Stimulated activated CD4-positive, alpha-beta T cell treated with anti-CD3 and anti-CD28 coated beads, TNF-alpha, amount 100 ng/mL, for 4 hours (primary cell): ENCODE data around the gene ILF2.
"Not testable (repeated sequence)": the region's sequence is repeated elsewhere in the genome, so short reads cannot be mapped to it uniquely, and the experiment has no call there.

Source experiments
- DNase-seq, 3 experiments: peaks; one replicate each; pipeline ENCODE4 v3.0.0-alpha.2; 2020; ENCODE audit warnings: low read depth in 3 of 3

The ILF2 gene

GRCh38 chr1:153649137-153649862 is 21.5 kb downstream of the ILF2 start:
- DNase-seq = no peak

DNA sequence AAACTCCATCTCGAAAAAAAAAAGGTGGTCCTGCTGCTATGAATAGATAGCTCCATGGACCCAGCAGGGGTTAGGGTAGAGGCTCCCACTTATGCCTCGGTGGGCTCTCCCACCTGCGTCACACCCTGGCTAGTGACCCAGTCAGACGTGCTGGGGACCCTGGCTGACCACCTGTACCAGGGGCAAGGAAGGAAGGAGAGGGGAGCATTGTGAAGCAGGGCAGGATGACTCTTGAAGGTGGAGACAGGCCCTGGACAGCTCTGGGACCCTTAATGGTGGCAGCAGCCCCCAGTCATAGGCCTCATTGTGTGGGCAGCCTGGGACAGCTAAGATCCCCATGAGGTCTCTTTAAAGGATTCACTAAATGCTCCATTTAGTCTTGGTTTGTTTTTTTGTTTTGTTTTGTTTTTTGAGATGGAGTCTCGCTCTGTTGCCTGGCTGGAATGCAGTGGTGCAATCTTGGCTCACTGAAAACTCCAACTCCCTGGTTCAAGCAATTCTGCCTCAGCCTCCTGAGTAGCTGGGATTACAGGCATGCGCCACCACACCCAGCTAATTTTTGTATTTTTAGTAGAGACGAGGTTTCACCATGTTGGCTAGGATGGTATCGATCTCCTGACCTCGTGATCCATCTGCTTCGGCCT is 22.7 kb downstream of the ILF2 start:
- DNase-seq = no peak

GRCh38 chr1:153647346-153647714 is 23.5 kb downstream of the ILF2 start:
- DNase-seq = no peak

- DNase-seq = no peak
Observed at GRCh38 chr1:153646672-153647345, 24.0 kb downstream of the ILF2 start.

DNA sequence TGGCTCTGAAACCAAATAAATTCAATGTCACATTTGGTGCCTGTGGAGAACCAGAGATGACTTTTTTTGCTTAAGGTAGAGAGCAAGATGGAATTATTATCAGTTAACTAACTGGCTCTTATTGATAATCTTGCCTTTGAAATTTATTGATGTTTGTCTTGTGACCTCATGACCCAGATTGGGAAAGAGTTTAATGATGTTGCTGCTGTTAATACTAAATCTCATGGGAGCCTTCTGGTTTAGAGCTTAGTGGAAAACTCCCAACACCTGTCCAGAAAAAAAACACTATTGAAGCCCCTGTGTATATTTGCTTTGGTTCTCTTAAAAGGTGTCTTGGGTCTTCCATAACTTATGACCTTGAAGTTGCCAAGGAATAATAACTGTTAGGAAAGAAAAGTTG is 27.0 kb downstream of the ILF2 start:
- no peak for DNase-seq

DNA sequence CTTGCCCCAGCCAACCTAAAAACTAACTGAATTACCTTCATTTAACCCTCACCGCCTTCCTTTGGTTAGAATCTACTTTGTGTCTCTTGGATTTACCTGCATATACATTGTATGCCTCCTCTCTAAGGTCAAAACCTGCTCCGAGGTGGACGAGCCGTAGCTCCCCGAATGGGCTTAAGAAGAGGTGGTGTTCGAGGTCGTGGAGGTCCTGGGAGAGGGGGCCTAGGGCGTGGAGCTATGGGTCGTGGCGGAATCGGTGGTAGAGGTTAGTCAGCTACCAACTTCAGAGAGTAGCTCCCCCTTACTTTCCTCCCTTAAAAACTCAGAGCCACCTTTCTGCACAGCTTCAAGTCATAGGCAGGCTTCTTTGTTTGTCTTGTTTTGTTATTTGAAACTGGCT is 27.7 kb downstream of the ILF2 start:
- DNase-seq = no peak

GRCh38 chr1:153642161-153642560 is 28.6 kb downstream of the ILF2 start:
- DNase-seq = no peak

GRCh38 chr1:153640861-153641260 is 29.9 kb downstream of the ILF2 start:
- DNase-seq = no peak

DNA sequence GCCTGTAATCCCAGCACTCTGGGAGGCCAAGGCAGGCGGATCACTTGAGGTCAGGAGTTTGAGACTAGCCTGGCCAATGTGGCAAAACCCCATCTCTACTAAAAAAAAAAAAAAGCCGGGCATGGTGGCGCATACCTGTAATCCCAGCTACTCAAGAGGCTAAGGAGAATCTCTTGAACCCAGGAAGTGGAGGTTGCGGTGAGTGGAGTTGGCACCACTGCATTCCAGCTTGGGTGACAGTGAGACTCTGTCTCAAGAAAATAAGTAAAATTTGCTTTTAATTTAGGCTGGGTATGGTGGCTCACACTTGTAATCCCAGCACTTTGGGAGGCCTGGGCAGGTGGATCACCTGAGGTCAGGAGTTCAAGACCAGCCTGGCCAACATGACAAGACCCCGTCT is 30.6 kb downstream of the ILF2 start:
- not testable (repeated sequence) for DNase-seq

GRCh38 chr1:153639280-153639679 is 31.5 kb downstream of the ILF2 start:
- DNase-seq = no peak

- no peak for DNase-seq
Observed at GRCh38 chr1:153638261-153638660, 32.5 kb downstream of the ILF2 start.

DNA sequence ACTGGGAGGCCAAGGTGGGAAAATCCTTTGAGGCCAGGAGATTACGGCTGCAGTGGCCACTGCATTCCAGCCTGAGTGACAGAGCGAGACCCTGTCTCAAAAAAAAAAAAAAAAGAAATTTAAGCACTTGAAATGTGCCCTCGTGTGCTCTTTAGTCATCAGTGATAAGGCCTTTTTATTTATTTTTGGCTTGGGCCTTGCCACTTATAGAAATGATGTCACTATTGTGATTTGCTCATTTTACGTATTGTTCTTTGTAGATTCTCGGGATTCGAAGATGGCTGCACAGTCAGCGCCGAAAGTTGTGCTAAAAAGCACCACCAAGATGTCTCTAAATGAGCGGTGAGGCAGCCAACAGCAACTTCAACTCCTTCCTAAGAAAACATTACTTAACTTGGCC is 34.5 kb downstream of the ILF2 start:
- DNase-seq = no peak

- no peak for DNase-seq
Observed at GRCh38 chr1:153635872-153636271, 34.9 kb downstream of the ILF2 start.

- peak; percentile 92 to 98 (median 94) for DNase-seq
Observed at GRCh38 chr1:153633754-153634665, 36.8 kb downstream of the ILF2 start, which contains the start of gene CHTOP. Gene CHTOP (plus strand): TSS chr1:153634066. CDS start chr1:153636589, 2,523 bp downstream.

- no peak for DNase-seq
Observed at GRCh38 chr1:153633161-153633753, 37.5 kb downstream of the ILF2 start.

GRCh38 chr1:153631047-153632022 is 39.5 kb downstream of the ILF2 start:
- no peak for DNase-seq

DNA sequence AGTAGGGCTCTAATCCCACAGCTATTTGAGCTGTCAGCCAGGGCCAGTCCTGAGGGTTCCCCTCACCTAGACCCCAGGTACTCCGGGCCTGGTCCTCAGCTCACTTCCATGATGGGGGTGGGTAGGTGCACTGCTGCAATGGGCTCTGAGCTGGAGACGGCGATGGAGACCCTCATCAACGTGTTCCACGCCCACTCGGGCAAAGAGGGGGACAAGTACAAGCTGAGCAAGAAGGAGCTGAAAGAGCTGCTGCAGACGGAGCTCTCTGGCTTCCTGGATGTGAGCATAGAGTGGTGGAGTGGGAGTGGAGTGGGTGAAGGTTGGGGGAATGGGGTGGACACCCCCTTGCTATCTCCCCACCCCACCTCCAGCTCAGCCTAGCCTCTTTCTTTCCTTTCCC is 40.4 kb downstream of the ILF2 start:
- DNase-seq = no peak

DNA sequence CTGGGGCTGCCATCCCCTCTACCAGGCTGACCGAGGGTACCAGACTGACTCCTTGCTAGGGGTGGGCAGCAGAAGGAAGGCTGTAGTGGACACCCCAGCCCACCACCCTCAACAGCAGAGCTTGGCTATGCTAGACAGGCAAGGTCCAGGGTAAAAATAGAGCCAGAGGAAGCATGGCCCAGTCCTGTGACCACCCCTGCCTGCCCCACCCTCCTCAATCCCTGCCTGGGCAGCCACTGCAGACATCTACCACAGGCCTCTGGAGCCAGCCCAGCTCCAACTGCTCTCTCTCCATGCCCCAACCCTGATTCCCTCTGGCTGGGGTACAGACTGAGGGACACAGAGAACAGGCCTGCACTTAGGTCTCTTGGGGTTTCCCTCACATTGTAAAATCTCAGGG is 40.8 kb downstream of the ILF2 start:
- DNase-seq = no peak

DNA sequence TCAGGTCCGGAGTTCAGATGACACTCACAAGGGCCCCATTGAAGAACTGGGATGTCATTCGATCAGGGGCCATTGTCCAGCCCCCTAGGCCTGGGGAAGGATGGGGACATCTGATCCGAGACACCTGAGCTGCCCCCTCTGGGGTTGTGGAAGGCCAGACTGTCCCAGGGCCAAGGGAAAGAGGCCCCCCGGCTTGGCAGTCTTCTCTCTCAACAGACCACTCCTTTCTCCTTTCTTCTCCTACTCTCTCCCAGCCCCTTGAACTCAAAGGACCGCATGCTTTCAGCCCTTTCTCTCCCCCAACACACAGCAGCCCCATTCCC is 41.5 kb downstream of the ILF2 start:
- no peak for DNase-seq

- no peak for DNase-seq
Observed at GRCh38 chr1:153628638-153629342, 42.0 kb downstream of the ILF2 start.
